Mucosa of descending colon (tissue), 3 donors: ENCODE data around the gene HS1BP3. TPM values are rescaled to one million over a fixed set of nuclear protein-coding genes. Genes with fewer than 3 reads are reported as not detected.
A peak's percentile ranks its signal among the peaks of the same experiment; 100 is the strongest.

Source experiments
- ATAC-seq: fragments of 200-7000 bp; cut with Tn5 transposase; one replicate; pipeline ENCODE4 v1.9.1; 2020; ENCODE audit warnings: mild to moderate bottlenecking, moderate library complexity
- DNase-seq, 3 donors: peaks; one replicate each; pipeline ENCODE4 v3.0.0-alpha.2; 2020
- H3K36me3 ChIP-seq: fragments of 200-600 bp; one replicate; pipeline ENCODE4 v1.8.0; 2021; ENCODE audit warnings: low read depth, mild to moderate bottlenecking
- H3K4me1 ChIP-seq: fragments of 200-600 bp; one replicate; pipeline ENCODE4 v1.8.0; 2021; ENCODE audit warnings: low read depth, mild to moderate bottlenecking
- H3K4me3 ChIP-seq: fragments of 200-600 bp; one replicate; pipeline ENCODE4 v1.8.0; 2021; ENCODE audit warnings: mild to moderate bottlenecking
- H3K9me3 ChIP-seq: fragments of 200-600 bp; one replicate; pipeline ENCODE4 v1.8.0; 2021; ENCODE audit warnings: mild to moderate bottlenecking
- CTCF ChIP-seq: fragments of 200-600 bp; IDR thresholded peaks from one replicate; pipeline ENCODE4 v1.8.0; 2022; ENCODE audit warnings: antibody characterized with exemption, mild to moderate bottlenecking
- intact Hi-C, 2 donors: fragments of 100-400 bp; cut with DNase I in 1 of 2; cut with micrococcal nuclease in 1 of 2; formaldehyde crosslinking; loops; one replicate each; pipeline versions ENCODE4 v1.11.0 to v1.11.1; 2022; cut with DNase I, micrococcal nuclease
- total RNA-seq, 3 donors: library from RNA; stranded (reverse); fragmentation: NEBNext Ultra II Directional in 2 of 3; extraction: Animal tissue kit (Norgen Biotek cat#: 25700) in 2 of 3; gene quantifications; one replicate each; pipeline versions ENCODE4 v1.2.1 to v1.2.4, GENCODE V29; 2021 to 2023
- donor health status: DM: no; HTN: no; CAD: no; lungs with moderate emphysema.
- donor health status: DM: no; HTN: no; CAD: no.
- donor health status: DM: no; HTN: yes; CAD: no.

Gene HS1BP3
- total RNA-seq, 3 donors from 2014 or later: 28.8 to 47.0 (median 29.7) TPM

GRCh38 chr2:20692081-20692480 is 41.2 kb upstream of the HS1BP3 start:
- no peak for TF ChIP-seq CTCF
- Histone ChIP-seq H3K36me3 (no peaks in the 10 kb centered on the region), H3K4me3 (no peak overlapping the region), H3K9me3 (no peaks in the 10 kb centered on the region), H3K4me1 (peaks cover 8% of the 10 kb centered on the region)
- ATAC-seq: no peak
- intact Hi-C loops: no loop called here
- DNase-seq: no peak

GRCh38 chr2:20691076-20691734 is 40.3 kb upstream of the HS1BP3 start:
- no peak for TF ChIP-seq CTCF
- ATAC-seq: no peak
- H3K9me3 ChIP-seq: no peaks in the 10 kb centered on the region

GRCh38 chr2:20689428-20690264 is 38.7 kb upstream of the HS1BP3 start:
- DNase-seq (no peak), ATAC-seq (peak; percentile 9)
- peaks cover 8% of the 10 kb centered on the region for H3K4me1 ChIP-seq
- TF ChIP-seq CTCF: no peak
- H3K9me3 ChIP-seq: no peaks in the 10 kb centered on the region
- H3K4me3 ChIP-seq: no peak overlapping the region
- H3K36me3 ChIP-seq: no peaks in the 10 kb centered on the region
- intact Hi-C loops: no loop called here

More at GRCh38 chr2:20691076-20691734, 40.3 kb upstream of the HS1BP3 start:
- intact Hi-C loops: no loop called here
- DNase-seq: no peak
- no peak overlapping the region for H3K4me3 ChIP-seq
- peaks cover 8% of the 10 kb centered on the region for H3K4me1 ChIP-seq
- no peaks in the 10 kb centered on the region for H3K36me3 ChIP-seq

DNA sequence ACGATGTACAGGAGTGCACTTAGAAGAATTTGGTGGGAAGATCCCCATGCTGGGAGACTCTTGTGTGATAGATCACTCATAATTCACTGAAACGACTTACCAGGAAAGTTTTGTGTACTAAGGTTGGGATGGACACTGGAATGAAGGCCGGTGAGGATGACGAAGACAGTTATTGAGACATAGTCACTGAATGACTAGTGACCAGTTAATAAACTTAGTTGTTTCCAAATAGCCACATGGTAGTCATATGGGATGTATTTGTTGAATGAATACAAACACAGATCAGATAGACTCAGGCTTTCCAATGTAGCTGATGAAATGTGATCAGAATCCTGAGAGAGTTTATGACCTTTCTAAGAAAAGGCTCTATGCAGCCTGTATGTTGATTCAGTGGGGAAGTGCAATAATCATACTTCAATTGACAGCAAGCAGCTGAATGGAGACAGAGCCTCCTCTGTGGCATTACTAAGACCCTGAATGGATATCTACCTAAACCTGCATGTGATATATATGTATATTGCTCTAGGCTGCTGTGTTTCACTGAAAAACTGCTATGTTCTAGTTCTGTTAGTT is 36.4 kb upstream of the HS1BP3 start:
- no peaks in the 10 kb centered on the region for H3K9me3 ChIP-seq
- H3K4me1 ChIP-seq: peaks cover 8% of the 10 kb centered on the region
- H3K36me3 ChIP-seq: no peaks in the 10 kb centered on the region
- no peak for ATAC-seq
- H3K4me3 ChIP-seq: no peak overlapping the region
- intact Hi-C loops: no loop called here
- TF ChIP-seq CTCF: no peak
- no peak for DNase-seq

- Histone ChIP-seq H3K4me3 (no peak overlapping the region), H3K36me3 (no peaks in the 10 kb centered on the region), H3K4me1 (no peaks in the 10 kb centered on the region), H3K9me3 (no peaks in the 10 kb centered on the region)
- no peak for TF ChIP-seq CTCF
- intact Hi-C loops: no loop called here
- DNase-seq: no peak
- peak; percentile 14 for ATAC-seq
These were observed 33.7 kb upstream of the HS1BP3 start for GRCh38 chr2:20684581-20685063.
